LNCAP (cell line): ENCODE measurements around the gene ZNF655.
A peak's percentile ranks its signal among the peaks of the same experiment; 100 is the strongest.

Experiments used
- CTCF ChIP-seq: fragments of 450-650 bp; IDR thresholded peaks from 2 replicates; pipeline ENCODE4 v1.5.1; 2017; ENCODE audit warnings: mild to moderate bottlenecking

The ZNF655 gene, protein sequence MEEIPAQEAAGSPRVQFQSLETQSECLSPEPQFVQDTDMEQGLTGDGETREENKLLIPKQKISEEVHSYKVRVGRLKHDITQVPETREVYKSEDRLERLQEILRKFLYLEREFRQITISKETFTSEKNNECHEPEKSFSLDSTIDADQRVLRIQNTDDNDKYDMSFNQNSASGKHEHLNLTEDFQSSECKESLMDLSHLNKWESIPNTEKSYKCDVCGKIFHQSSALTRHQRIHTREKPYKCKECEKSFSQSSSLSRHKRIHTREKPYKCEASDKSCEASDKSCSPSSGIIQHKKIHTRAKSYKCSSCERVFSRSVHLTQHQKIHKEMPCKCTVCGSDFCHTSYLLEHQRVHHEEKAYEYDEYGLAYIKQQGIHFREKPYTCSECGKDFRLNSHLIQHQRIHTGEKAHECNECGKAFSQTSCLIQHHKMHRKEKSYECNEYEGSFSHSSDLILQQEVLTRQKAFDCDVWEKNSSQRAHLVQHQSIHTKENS

DNA sequence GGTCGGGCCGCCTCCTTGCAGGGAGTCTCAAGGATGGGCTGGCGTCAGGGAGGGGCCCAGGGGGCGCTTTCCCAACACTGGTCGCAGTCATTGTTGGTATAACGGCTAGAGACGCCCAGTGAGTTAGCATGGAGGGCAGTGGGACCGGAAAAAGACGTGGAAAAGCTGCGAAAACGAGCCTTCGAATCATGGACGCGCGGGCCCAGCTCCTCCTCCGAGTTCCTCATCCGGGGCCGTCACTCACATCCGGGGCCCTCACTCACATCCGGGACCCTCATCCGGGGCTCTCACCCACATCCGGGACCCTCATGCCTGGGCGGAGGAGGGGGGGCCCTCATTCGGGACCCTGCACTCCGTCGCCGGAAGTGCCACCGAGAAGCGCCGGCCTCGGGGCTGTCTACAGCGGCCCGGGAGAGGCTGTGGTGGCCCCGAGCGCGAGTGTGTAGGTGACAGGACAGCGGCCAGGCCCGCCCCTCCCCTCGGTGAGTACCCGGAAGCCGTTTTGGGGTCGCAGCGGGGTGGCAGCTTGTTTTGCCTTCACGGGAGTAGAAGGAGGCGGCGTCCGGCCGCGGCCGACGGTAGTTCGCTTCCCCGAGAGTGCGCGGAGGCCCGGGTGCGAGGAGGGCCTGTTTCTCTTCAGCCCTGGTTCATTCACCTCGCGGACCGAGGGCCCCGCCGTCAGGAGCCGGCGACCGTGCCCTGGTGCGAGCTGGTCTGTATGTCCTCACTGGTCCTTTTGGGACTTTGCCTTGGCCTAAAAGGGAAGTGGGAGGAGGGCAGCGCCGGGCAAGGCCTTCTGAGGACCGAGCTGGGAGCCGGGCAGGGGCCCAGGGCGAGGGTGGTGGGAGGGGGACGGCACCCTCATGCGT, at the start of gene ZNF655:
TSS of gene ZNF655 (plus strand) at position 337 of the 869 bp plus-strand sequence. CDS start 1,918 bp downstream, outside the sequence.
- TF ChIP-seq CTCF = no peak

GRCh38 chr7:99514050-99514449, 44.4 kb upstream of the ZNF655 start:
- TF ChIP-seq CTCF = no peak

GRCh38 chr7:99521399-99521798, 37.0 kb upstream of the ZNF655 start:
- TF ChIP-seq CTCF = no peak

DNA sequence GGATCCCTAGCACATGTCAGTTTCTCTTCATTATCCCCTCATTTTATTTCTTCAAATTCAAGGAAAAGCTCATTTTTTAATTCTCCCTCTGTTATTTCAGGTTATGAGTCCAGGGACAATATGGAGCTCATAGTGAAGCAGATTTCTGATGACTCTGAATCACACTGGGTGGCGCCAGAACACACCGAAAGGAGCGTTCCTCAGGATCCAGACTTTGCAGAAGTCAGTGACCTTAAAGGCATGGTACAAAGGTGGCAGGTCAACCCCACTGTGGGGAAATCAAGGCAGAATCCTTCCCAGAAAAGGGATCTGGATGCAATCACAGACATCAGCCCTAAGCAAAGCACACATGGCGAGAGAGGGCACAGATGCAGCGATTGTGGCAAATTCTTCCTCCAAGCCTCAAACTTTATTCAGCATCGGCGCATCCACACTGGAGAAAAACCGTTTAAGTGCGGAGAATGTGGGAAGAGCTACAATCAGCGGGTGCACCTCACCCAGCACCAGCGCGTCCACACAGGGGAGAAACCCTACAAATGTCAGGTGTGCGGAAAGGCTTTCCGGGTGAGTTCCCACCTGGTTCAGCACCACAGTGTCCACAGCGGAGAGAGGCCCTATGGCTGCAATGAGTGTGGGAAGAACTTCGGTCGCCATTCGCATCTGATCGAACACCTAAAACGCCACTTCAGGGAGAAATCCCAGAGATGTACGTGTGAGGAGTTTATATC, 32.6 kb upstream of the ZNF655 start:
- peak; percentile 15; the same call in 1 of the 2 replicates for TF ChIP-seq CTCF

DNA sequence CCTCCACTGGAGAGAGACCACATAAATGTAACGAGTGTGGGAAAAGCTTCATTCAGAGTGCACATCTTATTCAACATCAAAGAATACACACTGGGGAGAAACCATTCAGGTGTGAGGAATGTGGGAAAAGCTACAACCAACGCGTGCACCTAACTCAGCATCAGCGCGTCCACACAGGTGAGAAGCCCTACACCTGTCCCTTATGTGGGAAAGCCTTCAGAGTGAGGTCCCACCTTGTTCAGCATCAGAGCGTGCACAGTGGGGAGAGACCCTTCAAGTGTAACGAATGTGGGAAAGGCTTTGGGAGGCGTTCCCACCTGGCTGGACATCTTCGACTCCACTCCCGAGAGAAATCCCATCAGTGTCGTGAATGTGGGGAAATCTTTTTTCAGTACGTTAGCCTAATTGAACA, 27.1 kb upstream of the ZNF655 start:
- TF ChIP-seq CTCF = no peak

DNA sequence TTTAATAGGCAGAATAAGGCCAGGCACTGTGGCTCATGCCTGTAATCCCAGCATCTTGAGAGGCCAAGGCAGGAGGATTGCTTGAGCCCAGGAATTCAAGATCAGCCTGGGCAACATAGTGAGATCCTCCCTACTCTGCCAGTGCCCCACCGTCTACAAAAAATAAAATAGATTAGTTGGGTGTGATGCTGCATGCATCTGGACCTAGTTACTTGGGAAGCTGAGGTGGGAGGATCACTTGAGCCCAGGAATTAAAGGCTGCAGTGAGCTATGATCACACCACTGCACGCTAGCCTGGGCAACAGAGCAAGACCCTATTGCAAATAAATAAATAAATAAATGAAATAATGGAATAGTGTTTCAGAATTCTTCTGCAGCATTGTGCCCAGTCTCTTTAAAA, 22.8 kb upstream of the ZNF655 start:
- TF ChIP-seq CTCF = no peak

DNA sequence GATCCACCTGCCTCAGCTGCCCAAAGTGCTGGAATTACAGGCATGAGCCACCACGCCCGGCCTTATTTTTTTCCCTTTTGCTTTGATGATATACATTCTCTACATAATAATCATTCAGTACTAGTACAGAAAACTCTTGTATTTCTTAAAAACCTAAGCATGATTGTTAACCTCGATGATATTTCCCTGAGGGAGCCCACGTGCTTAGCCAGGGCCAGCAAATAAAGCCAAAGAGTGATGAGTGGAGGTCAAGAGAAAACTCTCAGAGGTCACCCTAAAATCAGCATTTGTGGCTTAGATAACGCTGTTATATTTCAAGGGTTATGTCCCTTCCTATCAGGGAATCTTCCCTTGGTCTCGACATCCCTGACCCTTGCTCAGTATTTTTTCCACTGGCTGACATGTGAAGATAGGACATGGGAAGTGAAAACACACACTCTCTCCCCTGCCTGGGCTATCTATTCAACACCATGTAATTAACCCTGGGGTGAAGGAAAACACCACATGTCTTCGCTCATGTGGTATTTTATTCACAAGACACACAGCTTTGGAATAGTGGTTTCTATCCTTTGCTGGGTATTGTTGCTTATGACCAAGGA, 19.1 kb upstream of the ZNF655 start:
- no peak for TF ChIP-seq CTCF
